Activated CD4-positive, alpha-beta T cell treated with anti-CD3 and anti-CD28 coated beads for 24 hours (primary cell): ENCODE data around the gene PRRX1.

Source experiments
- DNase-seq, 2 donors: peaks; one replicate each; pipeline ENCODE4 v3.0.0-alpha.2; 2020; ENCODE audit warnings: low read depth in 2 of 2

Gene PRRX1

GRCh38 chr1:170664828-170665612 lies 1.1 kb downstream of the PRRX1 start:
- no peak for DNase-seq

- no peak for DNase-seq
These were observed 1.7 kb downstream of the PRRX1 start for GRCh38 chr1:170665629-170666028.

GRCh38 chr1:170666541-170667254 lies 2.8 kb downstream of the PRRX1 start:
- no peak for DNase-seq

- DNase-seq: no peak
These were observed 4.5 kb downstream of the PRRX1 start for GRCh38 chr1:170668209-170669106.

- no peak for DNase-seq
These were observed 5.1 kb downstream of the PRRX1 start for GRCh38 chr1:170669107-170669445.

- no peak for DNase-seq
These were observed 5.9 kb downstream of the PRRX1 start for GRCh38 chr1:170669586-170670530.

- DNase-seq: peak; percentile 7 to 28
These were observed 7.1 kb downstream of the PRRX1 start for GRCh38 chr1:170670802-170671628.

GRCh38 chr1:170671629-170671963 lies 7.7 kb downstream of the PRRX1 start:
- DNase-seq: no peak

- DNase-seq: no peak
These were observed 8.4 kb downstream of the PRRX1 start for GRCh38 chr1:170672316-170672715.

- no peak for DNase-seq
These were observed 10.3 kb downstream of the PRRX1 start for GRCh38 chr1:170674239-170674638.

GRCh38 chr1:170674986-170675385 lies 11.1 kb downstream of the PRRX1 start:
- no peak for DNase-seq

- DNase-seq: no peak
These were observed 11.9 kb downstream of the PRRX1 start for GRCh38 chr1:170675865-170676264.

GRCh38 chr1:170676628-170677027 lies 12.7 kb downstream of the PRRX1 start:
- no peak for DNase-seq

GRCh38 chr1:170678027-170678600 lies 14.2 kb downstream of the PRRX1 start:
- DNase-seq: no peak

GRCh38 chr1:170680428-170680827 lies 16.5 kb downstream of the PRRX1 start:
- DNase-seq: no peak

- DNase-seq: no peak
These were observed 18.2 kb downstream of the PRRX1 start for GRCh38 chr1:170682169-170682568.

GRCh38 chr1:170682809-170683208 lies 18.9 kb downstream of the PRRX1 start:
- DNase-seq: no peak

GRCh38 chr1:170685166-170685565 lies 21.2 kb downstream of the PRRX1 start:
- DNase-seq: no peak

- no peak for DNase-seq
These were observed 22.4 kb downstream of the PRRX1 start for GRCh38 chr1:170686291-170686690.

GRCh38 chr1:170687621-170688020 lies 23.7 kb downstream of the PRRX1 start:
- DNase-seq: no peak
